GM19397 (cell line): ENCODE results near the gene CDK5RAP3.
"Not testable (repeated sequence)": the region's sequence is repeated elsewhere in the genome, so short reads cannot be mapped to it uniquely, and the experiment has no call there.

Source experiments
- ATAC-seq: cut with Tn5 transposase; IDR thresholded peaks from one replicate; pipeline ENCODE4 v1.9.1; 2021; ENCODE audit warnings: mild to moderate bottlenecking, moderate library complexity; ENCODE audit not compliant: unreplicated experiment

Gene CDK5RAP3

GRCh38 chr17:47994724-47995123 lies 23.8 kb downstream of the CDK5RAP3 start:
- ATAC-seq, result no peak

- no peak for ATAC-seq
Observed at GRCh38 chr17:47995241-47995935, 24.5 kb downstream of the CDK5RAP3 start.

GRCh38 chr17:47996201-47996600 lies 25.3 kb downstream of the CDK5RAP3 start:
- ATAC-seq, result no peak

- no peak for ATAC-seq
Observed at GRCh38 chr17:47997586-47997985, 26.7 kb downstream of the CDK5RAP3 start.

GRCh38 chr17:47998044-47998443 lies 27.1 kb downstream of the CDK5RAP3 start:
- ATAC-seq, result no peak

- ATAC-seq, result no peak
Observed at GRCh38 chr17:47999582-47999981, 28.7 kb downstream of the CDK5RAP3 start.

- no peak for ATAC-seq
Observed at GRCh38 chr17:48001197-48001596, 30.3 kb downstream of the CDK5RAP3 start.

GRCh38 chr17:48001657-48002056 lies 30.7 kb downstream of the CDK5RAP3 start:
- not testable (repeated sequence) for ATAC-seq

GRCh38 chr17:48002266-48002915 lies 31.5 kb downstream of the CDK5RAP3 start:
- no peak for ATAC-seq

- no peak for ATAC-seq
Observed at GRCh38 chr17:48002916-48003416, 32.1 kb downstream of the CDK5RAP3 start.

- ATAC-seq, result no peak
Observed at GRCh38 chr17:48003417-48004151, 32.7 kb downstream of the CDK5RAP3 start.

GRCh38 chr17:48004983-48005382 lies 34.1 kb downstream of the CDK5RAP3 start:
- ATAC-seq, result no peak

GRCh38 chr17:48006936-48007709 lies 36.2 kb downstream of the CDK5RAP3 start:
- ATAC-seq, result no peak

- ATAC-seq, result no peak
Observed at GRCh38 chr17:48010193-48010592, 39.3 kb downstream of the CDK5RAP3 start.

GRCh38 chr17:48011405-48012150 lies 40.7 kb downstream of the CDK5RAP3 start:
- no peak for ATAC-seq

GRCh38 chr17:48012151-48012520 lies 41.2 kb downstream of the CDK5RAP3 start:
- no peak for ATAC-seq

- ATAC-seq, result no peak
Observed at GRCh38 chr17:48012654-48013053, 41.7 kb downstream of the CDK5RAP3 start.

GRCh38 chr17:48013876-48014594 lies 43.1 kb downstream of the CDK5RAP3 start:
- no peak for ATAC-seq

- no peak for ATAC-seq
Observed at GRCh38 chr17:48014595-48015111, 43.7 kb downstream of the CDK5RAP3 start.
